ENCODE data around the gene CLDN24. TPM values are rescaled to one million over a fixed set of nuclear protein-coding genes. Genes with fewer than 3 reads are reported as not detected.
A peak's percentile ranks its signal among the peaks of the same experiment; 100 is the strongest.

Gene CLDN24
- total and polyA plus RNA-seq, 2 donors (not counting 3 experiments of a cell fraction or from before 2014, with no cell fraction given) = not detected

- H3K36me3 ChIP-seq (ENCODE audit: control insufficient read depth in 2 of 2, extremely low read depth in 1 of 2, insufficient read depth in 2 of 2, low read length in 2 of 2) = no peaks in the 10 kb centered on the region
- DNase-seq (ENCODE audit: low read depth, low spot score) (peak; percentile 76), FAIRE-seq (peak; percentile 97)
- H3K4me1 ChIP-seq (ENCODE audit: control insufficient read depth, extremely low read depth, insufficient read depth, low read length) = peaks cover 10% of the 10 kb centered on the region
- dilution Hi-C loops (cut with MboI; ENCODE audit: extremely low pct_ligation_motif_present, low sequenced_read_pairs) (no loop called here), intact Hi-C loops (cut with micrococcal nuclease) (loop anchor here (1.0 kb wide), 1 partner anchor 14 kb away; no protein-coding TSS in a partner anchor)
- no peaks in the 10 kb centered on the region for H4K20me1 ChIP-seq (replicated peaks; ENCODE audit: control insufficient read depth, extremely low read depth, insufficient read depth, low read length)
- no peak overlapping the region for H3K4me3 ChIP-seq (replicated peaks in 1 of 3; ENCODE audit: insufficient read depth in 1 of 3, low read depth in 1 of 3, low read length in 3 of 3)
- POLR2A ChIA-PET = no interaction called here
- no peaks in the 10 kb centered on the region for H3K9me3 ChIP-seq (replicated peaks; ENCODE audit: control insufficient read depth, insufficient read depth, low read length)
- no peak overlapping the region for H3K9ac ChIP-seq (replicated peaks; ENCODE audit: extremely low read depth, insufficient read depth, low read length)
- TF ChIP-seq POLR2AphosphoS5 (IDR thresholded peaks at IDR 0.05; ENCODE audit: insufficient read depth, low read depth, low read length) = no peak
- no peak for TF ChIP-seq POLR2A (IDR thresholded peaks at IDR 0.05; ENCODE audit: low read depth, low read length)
- TF ChIP-seq EZH2 (IDR thresholded peaks at IDR 0.05; ENCODE audit: borderline replicate concordance, low read depth, low read length, severe bottlenecking) = no peak
- TF ChIP-seq FOS (IDR thresholded peaks at IDR 0.05; ENCODE audit: borderline replicate concordance, insufficient read depth, low read length) = peak; percentile 70
- peak; percentile 80 for TF ChIP-seq JUN (IDR thresholded peaks at IDR 0.05; ENCODE audit: borderline replicate concordance, insufficient read depth, insufficient read length, low read depth)
- no peak for TF ChIP-seq MYC (IDR thresholded peaks at IDR 0.05; ENCODE audit: low read depth, low read length)
- TF ChIP-seq, protein P1, sequence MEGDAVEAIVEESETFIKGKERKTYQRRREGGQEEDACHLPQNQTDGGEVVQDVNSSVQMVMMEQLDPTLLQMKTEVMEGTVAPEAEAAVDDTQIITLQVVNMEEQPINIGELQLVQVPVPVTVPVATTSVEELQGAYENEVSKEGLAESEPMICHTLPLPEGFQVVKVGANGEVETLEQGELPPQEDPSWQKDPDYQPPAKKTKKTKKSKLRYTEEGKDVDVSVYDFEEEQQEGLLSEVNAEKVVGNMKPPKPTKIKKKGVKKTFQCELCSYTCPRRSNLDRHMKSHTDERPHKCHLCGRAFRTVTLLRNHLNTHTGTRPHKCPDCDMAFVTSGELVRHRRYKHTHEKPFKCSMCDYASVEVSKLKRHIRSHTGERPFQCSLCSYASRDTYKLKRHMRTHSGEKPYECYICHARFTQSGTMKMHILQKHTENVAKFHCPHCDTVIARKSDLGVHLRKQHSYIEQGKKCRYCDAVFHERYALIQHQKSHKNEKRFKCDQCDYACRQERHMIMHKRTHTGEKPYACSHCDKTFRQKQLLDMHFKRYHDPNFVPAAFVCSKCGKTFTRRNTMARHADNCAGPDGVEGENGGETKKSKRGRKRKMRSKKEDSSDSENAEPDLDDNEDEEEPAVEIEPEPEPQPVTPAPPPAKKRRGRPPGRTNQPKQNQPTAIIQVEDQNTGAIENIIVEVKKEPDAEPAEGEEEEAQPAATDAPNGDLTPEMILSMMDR (IDR thresholded peaks at IDR 0.05; ENCODE audit: extremely low read depth in 1 of 2, insufficient read depth in 1 of 2, low read depth in 1 of 2, low read length in 2 of 2) = no peak
- TF ChIP-seq GATA2 (IDR thresholded peaks at IDR 0.05; ENCODE audit: insufficient read depth, insufficient read length, low read depth, low read length) = peak; percentile 83
- TF ChIP-seq, protein P2, sequence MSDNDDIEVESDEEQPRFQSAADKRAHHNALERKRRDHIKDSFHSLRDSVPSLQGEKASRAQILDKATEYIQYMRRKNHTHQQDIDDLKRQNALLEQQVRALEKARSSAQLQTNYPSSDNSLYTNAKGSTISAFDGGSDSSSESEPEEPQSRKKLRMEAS (IDR thresholded peaks at IDR 0.05; ENCODE audit: insufficient read depth, insufficient read length) = no peak
- peak overlapping the region; percentile 6 for H3K4me2 ChIP-seq (ENCODE audit: insufficient read depth, low read length)
- CTCF ChIA-PET = no interaction called here
- TSS peak; percentile 98 for BruUV-seq (replicated peaks)
- H3K9me1 ChIP-seq (replicated peaks; ENCODE audit: control insufficient read depth, extremely low read depth, insufficient read depth, low read length) = no peaks in the 10 kb centered on the region
- H3K79me2 ChIP-seq (ENCODE audit: control insufficient read depth, insufficient read depth, low read length) = no peaks in the 10 kb centered on the region
- no peak overlapping the region for H2AFZ ChIP-seq (ENCODE audit: low read depth, low read length)
- H3K27ac ChIP-seq (ENCODE audit: insufficient read depth, low read depth, low read length) = peak overlapping the region; percentile 44
- H3K27me3 ChIP-seq (ENCODE audit: control insufficient read depth in 2 of 2, insufficient read depth in 2 of 2, low read length in 2 of 2) = no peaks in the 10 kb centered on the region
These were observed 26.8 kb upstream of the CLDN24 start for GRCh38 chr4:183348706-183349659.
